Activated B cell treated with CpG ODN at 0.5 μM for 24 hours (primary cell): ENCODE measurements around the gene FOXP1. TPM values are rescaled to one million over a fixed set of nuclear protein-coding genes. Genes with fewer than 3 reads are reported as not detected.

Experiments used
- ATAC-seq: fragments of 200-7000 bp; cut with Tn5 transposase; one replicate; pipeline ENCODE4 v1.10.0; 2021; ENCODE audit warnings: low read depth, mild to moderate bottlenecking, moderate library complexity
- CTCF ChIA-PET: fragments of 350-600 bp; sonication (Branson Sonifier 250); formaldehyde crosslinking; loops from one replicate; lab custom pipeline; 2021; ENCODE audit warnings: antibody characterized with exemption; lab: Charles Lee
- POLR2A ChIA-PET: fragments of 350-600 bp; sonication (Branson Sonifier 250); formaldehyde crosslinking; loops from one replicate; lab custom pipeline; 2021; ENCODE audit warnings: antibody characterized with exemption; lab: Charles Lee
- DNase-seq: peaks from one replicate; pipeline ENCODE4 v3.0.0; 2022
- H3K27ac Mint-ChIP-seq: one replicate; pipeline ENCODE4 v1.8.0; 2020; ENCODE audit warnings: mixed read lengths
- H3K27me3 Mint-ChIP-seq: one replicate; pipeline ENCODE4 v1.8.0; 2021; ENCODE audit warnings: mixed read lengths
- H3K36me3 Mint-ChIP-seq: one replicate; pipeline ENCODE4 v1.8.0; 2021; ENCODE audit warnings: low read depth, mixed read lengths
- H3K4me1 Mint-ChIP-seq: one replicate; pipeline ENCODE4 v1.8.0; 2021; ENCODE audit warnings: mixed read lengths
- H3K4me3 Mint-ChIP-seq: one replicate; pipeline ENCODE4 v1.8.0; 2020; ENCODE audit warnings: mild to moderate bottlenecking, mixed read lengths
- H3K9me3 Mint-ChIP-seq: one replicate; pipeline ENCODE4 v1.8.0; 2020; ENCODE audit warnings: mixed read lengths
- CTCF ChIP-seq: fragments of 200-600 bp; IDR thresholded peaks from one replicate; pipeline ENCODE4 v1.8.0; 2022; ENCODE audit warnings: antibody characterized with exemption, mild to moderate bottlenecking
- intact Hi-C: fragments of 100-400 bp; cut with micrococcal nuclease; formaldehyde crosslinking; loops from one replicate; pipeline ENCODE4 v1.15.1; 2024
- total RNA-seq: library from RNA; stranded (reverse); gene quantifications from 2 replicates; pipeline ENCODE4 v1.2.3, GENCODE V29; 2022

Gene FOXP1
- total RNA-seq, 1 donor from 2014 or later: 563 TPM

GRCh38 chr3:71057526-71057894 is 526.0 kb downstream of the FOXP1 start:
- peaks cover 99% of the 10 kb centered on the region for H3K4me1 Mint-ChIP-seq
- H3K36me3 Mint-ChIP-seq: peaks cover 73% of the 10 kb centered on the region
- ChIA-PET POLR2A (interaction anchor here (0.5 to 26.0 kb wide), 7 partner anchors 29 to 451 kb away, joined by 3 to 785 read pairs (median 6); no protein-coding TSS in a partner anchor), CTCF (no interaction called here)
- peak overlapping the region; percentile 41 for H3K27ac Mint-ChIP-seq
- H3K27me3 Mint-ChIP-seq: no peaks in the 10 kb centered on the region
- intact Hi-C loops: no loop called here
- TF ChIP-seq CTCF: no peak
- DNase-seq (no peak), ATAC-seq (peak; percentile 13)
- no peaks in the 10 kb centered on the region for H3K9me3 Mint-ChIP-seq
- peak overlapping the region; percentile 58 for H3K4me3 Mint-ChIP-seq

GRCh38 chr3:71056327-71056726 is 527.2 kb downstream of the FOXP1 start:
- peaks cover 99% of the 10 kb centered on the region for H3K4me1 Mint-ChIP-seq
- no peak overlapping the region for H3K27ac Mint-ChIP-seq
- ATAC-seq: no peak
- H3K36me3 Mint-ChIP-seq: peaks cover 74% of the 10 kb centered on the region
- no peaks in the 10 kb centered on the region for H3K9me3 Mint-ChIP-seq
- CTCF ChIA-PET: interaction anchor here (0.8 kb wide), 1 partner anchor 12 kb away, joined by 3 read pairs; no protein-coding TSS in a partner anchor
- POLR2A ChIA-PET: interaction anchor here (0.6 to 26.0 kb wide), 3 partner anchors 12 to 427 kb away, joined by 3 to 785 read pairs (median 3); no protein-coding TSS in a partner anchor
- no peak overlapping the region for H3K4me3 Mint-ChIP-seq
- intact Hi-C loops: no loop called here
- H3K27me3 Mint-ChIP-seq: no peaks in the 10 kb centered on the region
- no peak for TF ChIP-seq CTCF
- no peak for DNase-seq

DNA sequence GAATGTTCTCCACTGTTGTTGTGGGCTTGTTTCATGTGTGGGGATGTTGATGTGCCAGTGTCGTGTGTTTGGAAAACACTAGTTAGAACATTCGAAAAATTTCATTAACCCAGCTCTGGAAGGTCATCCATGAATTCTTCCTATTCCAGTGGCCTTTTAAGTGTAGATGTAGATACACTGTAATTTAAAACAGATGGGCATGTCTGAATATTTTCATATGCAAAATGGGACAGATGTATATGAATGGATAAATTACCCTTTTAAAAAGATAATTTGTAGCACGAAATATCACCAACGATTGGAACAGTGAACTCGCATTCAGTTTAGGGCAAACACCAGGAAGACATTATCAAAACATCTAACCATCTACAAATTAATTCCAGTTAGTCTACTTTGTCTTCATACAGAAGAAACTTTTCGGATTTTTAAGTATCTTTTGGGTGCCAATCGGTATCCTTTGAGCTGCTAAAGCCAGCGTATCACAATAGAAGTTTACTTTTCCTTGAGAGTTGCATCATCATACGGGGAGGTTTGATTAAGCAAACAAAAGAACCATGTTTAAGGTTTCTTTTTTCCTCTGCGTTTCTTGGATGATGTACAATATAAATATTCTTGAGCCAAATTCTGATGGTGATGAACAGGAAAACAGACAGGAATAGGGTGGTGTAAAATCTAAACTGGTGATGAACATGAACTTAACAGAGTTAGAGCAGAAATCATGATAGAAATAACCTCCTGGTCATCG is 528.1 kb downstream of the FOXP1 start:
- CTCF ChIA-PET: no interaction called here
- TF ChIP-seq CTCF: no peak
- H3K36me3 Mint-ChIP-seq: peaks cover 75% of the 10 kb centered on the region
- no peaks in the 10 kb centered on the region for H3K9me3 Mint-ChIP-seq
- H3K27ac Mint-ChIP-seq: no peak overlapping the region
- peaks cover 99% of the 10 kb centered on the region for H3K4me1 Mint-ChIP-seq
- H3K27me3 Mint-ChIP-seq: no peaks in the 10 kb centered on the region
- DNase-seq (no peak), ATAC-seq (no peak)
- H3K4me3 Mint-ChIP-seq: no peak overlapping the region
- intact Hi-C loops: no loop called here
- POLR2A ChIA-PET: interaction anchor here (1.1 to 1.9 kb wide), 2 partner anchors 8 to 10 kb away, joined by 5 read pairs; no protein-coding TSS in a partner anchor

DNA sequence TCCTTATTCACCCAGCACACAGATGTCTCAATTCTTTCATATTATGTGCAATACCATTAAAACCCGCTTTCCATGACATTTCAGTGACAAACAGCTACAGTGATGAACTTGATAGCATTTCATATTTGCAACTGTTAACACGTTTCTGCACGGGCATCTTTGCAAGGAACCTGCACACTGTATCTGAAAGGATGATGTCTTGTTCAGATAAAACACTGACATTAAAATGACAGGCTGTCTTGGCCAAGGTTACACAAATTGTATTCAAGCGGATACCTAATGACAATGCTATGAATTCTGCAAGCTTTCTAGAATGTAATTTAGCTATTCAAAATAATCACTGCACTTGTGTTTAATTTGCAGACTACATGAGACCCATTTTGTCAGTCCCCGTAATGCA is 529.2 kb downstream of the FOXP1 start:
- ChIA-PET POLR2A (interaction anchor here (1.0 to 1.9 kb wide), 4 partner anchors 8 to 29 kb away, joined by 4 to 5 read pairs (median 4); no protein-coding TSS in a partner anchor), CTCF (interaction anchor here (1.2 kb wide), 1 partner anchor 9 kb away, joined by 3 read pairs; no protein-coding TSS in a partner anchor)
- no peak for TF ChIP-seq CTCF
- Mint-ChIP-seq H3K27ac (no peak overlapping the region), H3K27me3 (no peaks in the 10 kb centered on the region), H3K4me1 (peaks cover 99% of the 10 kb centered on the region), H3K36me3 (peaks cover 82% of the 10 kb centered on the region), H3K9me3 (no peaks in the 10 kb centered on the region), H3K4me3 (no peak overlapping the region)
- intact Hi-C loops: no loop called here
- ATAC-seq: no peak
- DNase-seq: no peak

DNA sequence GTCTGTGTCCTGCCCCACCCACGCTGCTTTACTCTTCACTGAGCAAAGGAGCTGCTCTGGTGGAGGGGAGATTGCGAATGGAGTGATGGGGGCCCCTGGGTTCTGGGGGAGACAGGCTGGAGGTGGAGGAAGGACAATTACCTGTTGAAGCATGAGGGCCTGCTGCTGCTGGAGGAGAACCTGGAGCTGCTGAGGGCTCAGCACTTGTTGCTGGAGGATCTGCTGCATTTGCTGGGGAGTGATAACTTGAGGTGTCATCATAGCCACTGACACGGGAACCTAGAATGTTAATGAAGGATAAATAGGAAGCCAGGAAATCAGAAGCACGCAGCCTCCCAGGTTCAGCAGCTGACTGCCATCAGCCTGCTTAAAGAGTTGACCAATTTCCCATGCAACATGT is 530.0 kb downstream of the FOXP1 start:
- ChIA-PET POLR2A (interaction anchor here (0.9 to 9.2 kb wide), 3 partner anchors 9 to 30 kb away, joined by 4 to 82 read pairs (median 15); no protein-coding TSS in a partner anchor), CTCF (interaction anchor here (1.2 to 1.7 kb wide), 2 partner anchors 9 to 344 kb away, joined by 3 to 4 read pairs; no protein-coding TSS in a partner anchor)
- no peaks in the 10 kb centered on the region for H3K27me3 Mint-ChIP-seq
- no peaks in the 10 kb centered on the region for H3K9me3 Mint-ChIP-seq
- H3K4me1 Mint-ChIP-seq: peaks cover 99% of the 10 kb centered on the region
- H3K36me3 Mint-ChIP-seq: peaks cover 89% of the 10 kb centered on the region
- no peak overlapping the region for H3K4me3 Mint-ChIP-seq
- peak overlapping the region; percentile 10 for H3K27ac Mint-ChIP-seq
- DNase-seq (no peak), ATAC-seq (no peak)
- no peak for TF ChIP-seq CTCF
- intact Hi-C loops: loop anchor here (2.0 kb wide), 1 partner anchor 21 kb away; no protein-coding TSS in a partner anchor
